Brain pericyte (primary cell): ENCODE measurements around the gene VSX1.

ENCODE experiments used
- DNase-seq: peaks from one replicate; pipeline ENCODE4 v3.0.0-alpha.2; 2012; ENCODE audit warnings: low read depth, low spot score

VSX1 gene

GRCh38 chr20:25087186-25087929 is 5.4 kb upstream of the VSX1 start:
- DNase-seq: no peak

- no peak for DNase-seq
These were observed 4.0 kb upstream of the VSX1 start for GRCh38 chr20:25085756-25086495.

GRCh38 chr20:25084626-25085187 is 2.8 kb upstream of the VSX1 start:
- no peak for DNase-seq

- DNase-seq: no peak
These were observed 2.1 kb upstream of the VSX1 start for GRCh38 chr20:25083773-25084625.

- no peak for DNase-seq
These were observed 1.3 kb upstream of the VSX1 start for GRCh38 chr20:25083141-25083772.

- DNase-seq: no peak
These were observed 545 bp upstream of the VSX1 start for GRCh38 chr20:25082498-25082873.

GRCh38 chr20:25081065-25081729 is 744 bp downstream of the VSX1 start:
- DNase-seq: no peak

- DNase-seq: no peak
These were observed 2.8 kb downstream of the VSX1 start for GRCh38 chr20:25079171-25079570.

GRCh38 chr20:25078662-25079061 is 3.3 kb downstream of the VSX1 start:
- no peak for DNase-seq

GRCh38 chr20:25077610-25078169 is 4.3 kb downstream of the VSX1 start:
- DNase-seq: no peak

- no peak for DNase-seq
These were observed 5.0 kb downstream of the VSX1 start for GRCh38 chr20:25076731-25077609.

GRCh38 chr20:25076201-25076600 is 5.7 kb downstream of the VSX1 start:
- DNase-seq: no peak

GRCh38 chr20:25073544-25073943 is 8.4 kb downstream of the VSX1 start:
- no peak for DNase-seq

GRCh38 chr20:25072226-25072811 is 9.6 kb downstream of the VSX1 start:
- no peak for DNase-seq

GRCh38 chr20:25071734-25072133 is 10.2 kb downstream of the VSX1 start:
- no peak for DNase-seq

- no peak for DNase-seq
These were observed 11.0 kb downstream of the VSX1 start for GRCh38 chr20:25070821-25071473.

- no peak for DNase-seq
These were observed 14.6 kb downstream of the VSX1 start for GRCh38 chr20:25067102-25067987.

- DNase-seq: no peak
These were observed 15.6 kb downstream of the VSX1 start for GRCh38 chr20:25066386-25066785.
